Measurements from ENCODE around the gene TPST2.

- TF ChIP-seq, protein P1, sequence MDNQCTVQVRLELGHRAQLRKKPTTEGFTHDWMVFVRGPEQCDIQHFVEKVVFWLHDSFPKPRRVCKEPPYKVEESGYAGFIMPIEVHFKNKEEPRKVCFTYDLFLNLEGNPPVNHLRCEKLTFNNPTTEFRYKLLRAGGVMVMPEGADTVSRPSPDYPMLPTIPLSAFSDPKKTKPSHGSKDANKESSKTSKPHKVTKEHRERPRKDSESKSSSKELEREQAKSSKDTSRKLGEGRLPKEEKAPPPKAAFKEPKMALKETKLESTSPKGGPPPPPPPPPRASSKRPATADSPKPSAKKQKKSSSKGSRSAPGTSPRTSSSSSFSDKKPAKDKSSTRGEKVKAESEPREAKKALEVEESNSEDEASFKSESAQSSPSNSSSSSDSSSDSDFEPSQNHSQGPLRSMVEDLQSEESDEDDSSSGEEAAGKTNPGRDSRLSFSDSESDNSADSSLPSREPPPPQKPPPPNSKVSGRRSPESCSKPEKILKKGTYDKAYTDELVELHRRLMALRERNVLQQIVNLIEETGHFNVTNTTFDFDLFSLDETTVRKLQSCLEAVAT (IDR thresholded peaks at IDR 0.05), result no peak
- TF ChIP-seq RAD21 (IDR thresholded peaks at IDR 0.05; ENCODE audit: insufficient read depth, low read depth, low read length) (no peak), SP1 (IDR thresholded peaks at IDR 0.05; ENCODE audit: low read depth, low read length) (no peak), EZH2 (IDR thresholded peaks at IDR 0.05; ENCODE audit: borderline replicate concordance, control insufficient read depth, low read depth, low read length) (no peak)
Measured at GRCh38 chr22:26481112-26481693, 108.7 kb downstream of the TPST2 start.
